DND-41 (cell line): ENCODE results near the gene ABCC9.

Experiments used
- CTCF ChIP-seq: IDR thresholded peaks from 2 replicates; pipeline ENCODE4 v1.5.1; 2012; ENCODE audit warnings: borderline replicate concordance, low read length, moderate library complexity, mild to moderate bottlenecking; ENCODE audit not compliant: poor library complexity, severe bottlenecking; ENCODE audit errors: extremely low read depth
- EZH2 ChIP-seq: IDR thresholded peaks from 3 replicates; pipeline ENCODE4 v1.6.1; 2012; ENCODE audit warnings: borderline replicate concordance, low read depth, mild to moderate bottlenecking, moderate library complexity, low read length, inconsistent platforms; ENCODE audit not compliant: severe bottlenecking

GRCh38 chr12:21892341-21892740 lies 48.9 kb downstream of the ABCC9 start:
- TF ChIP-seq CTCF (no peak), EZH2 (no peak)
